Activated naive CD4-positive, alpha-beta T cell treated with anti-CD3 and anti-CD28 coated beads, Interleukin-2, amount 50 U/mL, for 72 hours (primary cell): ENCODE results near the gene FAM110D. TPM values are rescaled to one million over a fixed set of nuclear protein-coding genes. Genes with fewer than 3 reads are reported as not detected.

Experiments
- ATAC-seq, 2 donors: fragments of 150-1000 bp; cut with Tn5 transposase; 2 replicates each; pipeline ENCODE4 v1.10.0; 2021; ENCODE audit warnings: mild to moderate bottlenecking in 2 of 2, moderate library complexity in 2 of 2
- DNase-seq, 2 donors: peaks; one replicate each; pipeline ENCODE4 v3.0.0; 2021 to 2022; ENCODE audit warnings: low spot score in 2 of 2
- H3K27ac Mint-ChIP-seq, 2 donors: one replicate each; pipeline ENCODE4 v1.8.0; 2022; ENCODE audit warnings: mild to moderate bottlenecking in 2 of 2, mixed read lengths in 2 of 2
- H3K36me3 Mint-ChIP-seq, 2 donors: one replicate each; pipeline ENCODE4 v1.8.0; 2022; ENCODE audit warnings: mixed read lengths in 2 of 2
- H3K9me3 Mint-ChIP-seq, 2 donors: one replicate each; pipeline ENCODE4 v1.8.0; 2022; ENCODE audit warnings: mixed read lengths in 2 of 2
- total RNA-seq, 2 donors: library from RNA; stranded (reverse); gene quantifications; one replicate each; pipeline ENCODE4 v1.2.3, GENCODE V29; 2022

Gene FAM110D
- total RNA-seq, 2 donors from 2014 or later, result not detected

GRCh38 chr1:26191739-26192138, 32.9 kb downstream of the FAM110D start:
- ATAC-seq, result peak; percentile 57 to 84
- no peak for DNase-seq
- Mint-ChIP-seq H3K27ac (peak overlapping the region; percentile 22 to 28), H3K36me3 (no peaks in the 10 kb centered on the region), H3K9me3 (no peaks in the 10 kb centered on the region)

DNA sequence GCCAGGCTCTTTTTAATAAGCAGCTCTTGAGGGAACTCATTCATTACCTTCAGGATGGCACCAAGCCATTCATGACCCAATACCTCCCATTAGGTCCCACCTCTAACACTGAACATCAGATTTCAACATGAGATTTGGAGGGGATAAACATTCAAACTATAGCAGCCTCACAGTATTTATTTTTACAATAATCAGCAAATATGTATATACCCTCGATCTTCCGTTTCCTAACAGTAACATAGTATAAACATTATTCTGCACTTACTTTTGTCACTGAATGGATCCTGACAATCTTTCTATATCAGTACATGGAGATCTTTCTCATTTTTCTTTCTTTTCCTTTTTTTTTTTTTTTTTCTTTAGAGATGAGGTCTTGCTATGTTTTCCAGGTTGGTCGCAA, 36.9 kb downstream of the FAM110D start:
- Mint-ChIP-seq H3K36me3 (no peaks in the 10 kb centered on the region), H3K9me3 (no peaks in the 10 kb centered on the region), H3K27ac (no peak overlapping the region)
- no peak for ATAC-seq
- no peak for DNase-seq

DNA sequence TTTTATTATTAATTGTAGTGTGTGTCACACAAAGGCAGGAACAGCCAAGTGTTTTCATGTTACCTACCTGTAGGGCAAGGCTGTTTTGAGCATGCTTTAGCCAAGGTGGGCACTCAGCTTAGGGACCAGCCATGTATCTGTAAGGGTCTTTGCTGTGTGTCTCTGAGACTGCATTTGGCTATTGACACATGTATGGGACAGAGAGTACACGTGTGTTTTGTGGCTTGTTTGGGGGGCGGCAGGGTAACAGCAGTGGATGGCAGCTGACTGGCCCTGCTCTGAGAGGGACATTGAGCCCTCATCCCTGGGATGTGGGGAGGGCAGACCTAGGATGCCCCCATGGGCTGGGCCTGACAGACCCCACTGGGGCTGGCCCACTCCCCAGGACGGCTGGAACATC, 38.4 kb downstream of the FAM110D start:
- ATAC-seq (no peak), DNase-seq (no peak)
- Mint-ChIP-seq H3K27ac (no peak overlapping the region), H3K9me3 (no peaks in the 10 kb centered on the region), H3K36me3 (no peaks in the 10 kb centered on the region)

GRCh38 chr1:26197813-26198212, 38.9 kb downstream of the FAM110D start:
- Mint-ChIP-seq H3K9me3 (no peaks in the 10 kb centered on the region), H3K27ac (no peak overlapping the region), H3K36me3 (no peaks in the 10 kb centered on the region)
- ATAC-seq (no peak), DNase-seq (no peak)

- ATAC-seq (no peak), DNase-seq (no peak)
- Mint-ChIP-seq H3K9me3 (no peaks in the 10 kb centered on the region), H3K36me3 (no peaks in the 10 kb centered on the region), H3K27ac (peak overlapping the region in 1 of 2 donors; percentile 31)
Observed at GRCh38 chr1:26200413-26200812, 41.5 kb downstream of the FAM110D start.

DNA sequence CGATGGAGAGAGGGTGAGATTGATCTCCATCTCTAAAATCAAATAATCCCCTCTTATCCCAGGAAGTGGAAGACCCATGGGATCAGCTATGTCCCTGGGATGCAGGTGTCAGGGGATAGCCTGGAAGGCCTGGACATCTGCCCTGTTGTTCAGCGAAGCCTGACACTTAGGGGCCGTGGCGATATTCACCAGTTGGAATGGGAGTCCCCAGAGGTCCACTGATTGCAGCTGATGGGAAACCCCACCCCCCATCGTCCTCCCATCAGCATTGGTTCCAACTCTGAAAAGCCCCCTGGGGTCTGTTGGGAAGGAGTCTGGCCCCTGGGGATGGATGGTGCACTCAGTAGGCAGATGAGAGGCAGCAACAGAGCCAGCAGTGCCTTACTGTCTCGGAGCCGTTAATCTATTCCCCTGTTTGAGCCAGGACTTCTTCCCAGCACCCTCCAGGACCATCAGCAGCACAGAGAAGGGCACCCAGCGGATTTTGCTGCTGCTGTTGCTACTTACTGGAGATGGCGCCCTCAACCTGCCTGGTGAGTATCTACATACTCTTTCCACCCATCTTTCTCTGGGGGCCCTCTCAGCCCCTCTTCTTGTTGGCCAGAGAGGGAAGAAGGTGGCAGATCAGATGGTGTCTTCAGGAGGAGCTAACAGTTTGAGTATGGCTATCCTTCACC, 44.9 kb downstream of the FAM110D start:
- no peak for ATAC-seq
- no peaks in the 10 kb centered on the region for H3K36me3 Mint-ChIP-seq
- no peak for DNase-seq
- no peaks in the 10 kb centered on the region for H3K9me3 Mint-ChIP-seq
- H3K27ac Mint-ChIP-seq, result no peak overlapping the region

- DNase-seq (no peak), ATAC-seq (no peak)
- Mint-ChIP-seq H3K36me3 (no peaks in the 10 kb centered on the region), H3K27ac (no peak overlapping the region), H3K9me3 (no peaks in the 10 kb centered on the region)
Observed at GRCh38 chr1:26210147-26210870, 51.4 kb downstream of the FAM110D start.

- no peaks in the 10 kb centered on the region for H3K36me3 Mint-ChIP-seq
- ATAC-seq (no peak), DNase-seq (no peak)
- H3K27ac Mint-ChIP-seq, result no peak overlapping the region
- H3K9me3 Mint-ChIP-seq, result no peaks in the 10 kb centered on the region
Observed at GRCh38 chr1:26212726-26213125, 53.8 kb downstream of the FAM110D start.

- no peaks in the 10 kb centered on the region for H3K36me3 Mint-ChIP-seq
- DNase-seq (no peak), ATAC-seq (no peak)
- no peak overlapping the region for H3K27ac Mint-ChIP-seq
- H3K9me3 Mint-ChIP-seq, result no peaks in the 10 kb centered on the region
Observed at GRCh38 chr1:26213335-26213905, 54.5 kb downstream of the FAM110D start.

Other genes starting within 250 kb of the FAM110D start
- 1 to 10 TPM; 8.7 to 9.5 TPM for gene PAFAH2, start 161.0 kb upstream of the FAM110D start, total RNA-seq
- gene EXTL1, start 137.3 kb upstream of the FAM110D start, total RNA-seq, result not detected
- gene SLC30A2, start 113.0 kb upstream of the FAM110D start, total RNA-seq, result not detected
- under 1 TPM in 1 of 2 donors, not detected in 1; 0.31 TPM for gene TRIM63, start 91.4 kb upstream of the FAM110D start, total RNA-seq
- gene PDIK1L, start 47.3 kb upstream of the FAM110D start, total RNA-seq, result 10 to 100 TPM; 12.9 to 22.6 TPM
- gene C1orf232, start 9.9 kb downstream of the FAM110D start, total RNA-seq, result not detected
- gene ZNF593, start 10.8 kb downstream of the FAM110D start, total RNA-seq, result 10 to 100 TPM; 23.0 to 34.4 TPM
- gene ZNF593OS, start 12.8 kb downstream of the FAM110D start, total RNA-seq, result not detected
- 1 to 10 TPM; 2.0 to 3.5 TPM for gene CNKSR1, start 18.4 kb downstream of the FAM110D start, total RNA-seq
- not detected for gene CATSPER4, start 31.5 kb downstream of the FAM110D start, total RNA-seq
- 10 to 100 TPM; 26.9 to 92.3 TPM for gene CEP85, start 75.1 kb downstream of the FAM110D start, total RNA-seq
- 100 to 1,000 TPM; 261 to 364 TPM for gene SH3BGRL3, start 121.0 kb downstream of the FAM110D start, total RNA-seq
- gene UBXN11, start 147.6 kb downstream of the FAM110D start, total RNA-seq, result 10 to 100 TPM; 21.0 to 25.8 TPM
- 100 to 1,000 TPM; 343 to 698 TPM for gene CD52, start 158.9 kb downstream of the FAM110D start, total RNA-seq
- gene CRYBG2, start 195.1 kb downstream of the FAM110D start, total RNA-seq, result 1 to 10 TPM; 1.0 to 6.0 TPM
- not detected for gene ZNF683, start 213.7 kb downstream of the FAM110D start, total RNA-seq